GM12864 (cell line): ENCODE data around the gene SUMO3.

Experiments used
- DNase-seq: peaks from one replicate; pipeline ENCODE4 v3.0.0-alpha.2; 2011; ENCODE audit warnings: low read depth
- H3K4me3 ChIP-seq: 2 replicates; pipeline ENCODE4 v1.5.1; 2011; ENCODE audit warnings: mild to moderate bottlenecking, low read depth, low read length, control low read depth
- CTCF ChIP-seq: IDR thresholded peaks from 2 replicates; pipeline ENCODE4 v1.5.1; 2011; ENCODE audit warnings: low read depth, mild to moderate bottlenecking, moderate library complexity, low read length, control low read depth, inconsistent platforms; ENCODE audit errors: missing control alignments

The SUMO3 gene

GRCh38 chr21:44840771-44841170, 22.9 kb upstream of the SUMO3 start:
- DNase-seq: no peak
- no peak for TF ChIP-seq CTCF
- no peak overlapping the region for H3K4me3 ChIP-seq

DNA sequence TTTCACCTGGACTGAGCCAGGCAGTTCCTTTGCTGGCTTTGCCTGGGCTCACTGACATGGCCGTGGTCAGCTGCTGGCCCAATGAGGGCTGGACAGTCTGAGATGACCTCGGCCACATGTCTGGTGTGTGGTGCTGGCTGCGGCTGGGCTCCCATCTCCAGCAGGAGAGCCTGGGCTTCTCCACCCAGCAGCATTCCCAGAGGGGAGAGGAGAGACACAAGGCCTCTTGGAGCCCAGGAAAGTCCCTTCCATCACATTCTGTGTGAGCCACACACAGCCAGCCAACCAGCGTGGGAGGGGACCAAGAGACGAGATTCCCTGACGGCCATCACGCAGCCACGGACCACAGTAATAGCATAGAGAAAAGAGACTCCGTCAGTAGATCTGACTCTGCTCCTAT, 21.1 kb upstream of the SUMO3 start:
- TF ChIP-seq CTCF: no peak
- no peak overlapping the region for H3K4me3 ChIP-seq
- DNase-seq: no peak

DNA sequence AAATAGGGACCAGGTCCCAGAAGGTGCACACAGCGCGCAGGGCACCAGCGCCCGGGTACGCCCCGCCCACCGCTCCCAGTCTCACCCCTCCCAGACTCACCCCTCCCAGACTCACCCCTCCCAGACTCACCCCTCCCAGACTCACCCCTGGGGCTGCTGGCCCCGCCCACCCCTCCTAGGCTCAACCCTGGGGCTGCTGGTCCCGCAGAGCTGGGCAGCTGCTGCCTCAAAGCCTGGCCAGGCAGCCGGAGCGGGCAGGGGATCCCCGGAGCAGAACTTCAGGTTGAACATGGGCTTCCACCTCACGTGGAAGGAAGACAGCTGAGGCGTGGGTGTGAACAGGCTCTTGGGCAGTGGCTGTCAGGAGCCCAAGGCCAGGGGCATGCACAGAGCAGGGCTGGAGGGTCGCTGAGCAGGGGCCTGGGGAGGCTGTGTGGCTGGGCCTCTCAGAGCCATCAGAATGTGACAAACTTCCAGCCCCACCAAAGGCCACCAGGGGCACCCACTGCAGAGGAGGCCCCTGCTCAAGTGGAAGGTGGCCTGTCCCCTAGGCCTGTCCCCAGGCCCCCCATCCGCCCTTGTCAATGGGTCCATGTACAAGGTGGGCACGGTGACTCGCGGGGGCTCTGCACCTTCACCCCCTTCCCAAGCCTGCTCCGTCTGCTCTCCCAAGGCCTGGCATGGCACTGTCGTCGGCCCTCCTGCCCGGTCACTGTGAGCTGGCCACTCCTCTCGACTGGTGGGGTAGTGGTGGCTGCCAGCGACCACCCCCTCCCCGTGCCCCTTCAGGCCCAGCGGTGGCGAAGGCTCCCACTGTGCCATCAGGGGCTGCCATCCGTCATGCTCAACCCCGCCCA, 20.4 kb upstream of the SUMO3 start:
- TF ChIP-seq CTCF: no peak
- no peak overlapping the region for H3K4me3 ChIP-seq
- DNase-seq: no peak

- DNase-seq: no peak
- H3K4me3 ChIP-seq: no peak overlapping the region
- TF ChIP-seq CTCF: no peak
Measured at GRCh38 chr21:44837537-44837936, 19.7 kb upstream of the SUMO3 start.

DNA sequence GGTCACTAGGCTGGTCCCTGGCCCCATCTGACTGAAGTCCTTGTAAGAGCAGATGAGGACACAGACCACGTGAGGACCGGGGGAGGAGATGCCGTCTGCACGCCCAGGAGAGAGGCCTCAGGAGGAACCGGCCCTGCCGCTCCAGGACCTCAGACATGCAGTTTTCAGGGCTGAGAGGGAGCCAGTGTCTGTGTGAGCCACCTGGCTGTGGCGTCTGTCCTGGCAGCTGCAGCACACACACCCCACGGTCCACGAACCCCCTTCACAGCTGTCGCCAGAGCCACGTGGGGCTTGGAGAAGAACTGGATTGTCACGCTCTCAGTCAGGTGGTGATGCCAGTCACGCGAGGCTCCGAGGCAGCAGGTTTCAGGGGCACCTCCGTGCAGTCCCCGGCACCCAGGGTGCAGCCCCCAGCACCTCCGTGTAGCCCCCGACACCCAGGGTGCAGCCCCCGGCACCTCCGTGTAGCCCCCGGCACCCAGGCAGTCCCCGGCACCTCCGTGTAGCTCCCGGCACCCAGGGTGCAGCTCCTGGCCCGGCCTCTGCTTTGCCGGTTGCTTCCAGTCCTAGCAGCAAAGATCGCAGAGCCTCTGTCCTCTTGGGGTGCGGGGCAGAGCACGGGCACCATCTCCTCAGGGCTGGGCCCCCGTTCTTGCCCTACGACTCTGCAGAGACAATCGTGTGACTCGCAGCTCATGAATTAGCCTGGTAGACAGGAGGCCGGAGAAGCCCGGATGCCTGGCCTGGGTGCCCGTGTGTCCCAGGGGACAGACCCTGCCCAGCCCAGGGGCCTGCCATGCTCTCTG, 19.0 kb upstream of the SUMO3 start:
- no peak for DNase-seq
- TF ChIP-seq CTCF: no peak
- H3K4me3 ChIP-seq: no peak overlapping the region

GRCh38 chr21:44836349-44836665, 18.4 kb upstream of the SUMO3 start:
- H3K4me3 ChIP-seq: no peak overlapping the region
- no peak for DNase-seq
- no peak for TF ChIP-seq CTCF
